ENCODE data around the gene KDM3B.
"Not testable (repeated sequence)": the region's sequence is repeated elsewhere in the genome, so short reads cannot be mapped to it uniquely, and the experiment has no call there.

KDM3B gene

DNA sequence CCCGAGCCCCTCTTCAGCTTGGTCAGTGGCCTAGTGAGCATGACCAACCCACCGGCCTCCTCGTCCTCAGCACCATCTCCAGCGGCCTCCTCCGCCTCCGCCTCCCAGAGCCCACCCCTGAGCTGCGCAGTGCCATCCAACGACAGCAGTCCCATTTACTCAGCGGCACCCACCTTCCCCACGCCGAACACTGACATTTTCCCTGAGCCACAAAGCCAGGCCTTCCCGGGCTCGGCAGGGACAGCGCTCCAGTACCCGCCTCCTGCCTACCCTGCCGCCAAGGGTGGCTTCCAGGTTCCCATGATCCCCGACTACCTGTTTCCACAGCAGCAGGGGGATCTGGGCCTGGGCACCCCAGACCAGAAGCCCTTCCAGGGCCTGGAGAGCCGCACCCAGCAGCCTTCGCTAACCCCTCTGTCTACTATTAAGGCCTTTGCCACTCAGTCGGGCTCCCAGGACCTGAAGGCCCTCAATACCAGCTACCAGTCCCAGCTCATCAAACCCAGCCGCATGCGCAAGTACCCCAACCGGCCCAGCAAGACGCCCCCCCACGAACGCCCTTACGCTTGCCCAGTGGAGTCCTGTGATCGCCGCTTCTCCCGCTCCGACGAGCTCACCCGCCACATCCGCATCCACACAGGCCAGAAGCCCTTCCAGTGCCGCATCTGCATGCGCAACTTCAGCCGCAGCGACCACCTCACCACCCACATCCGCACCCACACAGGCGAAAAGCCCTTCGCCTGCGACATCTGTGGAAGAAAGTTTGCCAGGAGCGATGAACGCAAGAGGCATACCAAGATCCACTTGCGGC lies 114.6 kb downstream of the KDM3B start:
- peak; percentile 43 to 63 for DNase-seq
- TF ChIP-seq GATA1 (IDR thresholded peaks at IDR 0.05; ENCODE audit: low read depth, low read length) = no peak
- TF ChIP-seq POLR2A (IDR thresholded peaks at IDR 0.05; ENCODE audit: low read length) = no peak

DNA sequence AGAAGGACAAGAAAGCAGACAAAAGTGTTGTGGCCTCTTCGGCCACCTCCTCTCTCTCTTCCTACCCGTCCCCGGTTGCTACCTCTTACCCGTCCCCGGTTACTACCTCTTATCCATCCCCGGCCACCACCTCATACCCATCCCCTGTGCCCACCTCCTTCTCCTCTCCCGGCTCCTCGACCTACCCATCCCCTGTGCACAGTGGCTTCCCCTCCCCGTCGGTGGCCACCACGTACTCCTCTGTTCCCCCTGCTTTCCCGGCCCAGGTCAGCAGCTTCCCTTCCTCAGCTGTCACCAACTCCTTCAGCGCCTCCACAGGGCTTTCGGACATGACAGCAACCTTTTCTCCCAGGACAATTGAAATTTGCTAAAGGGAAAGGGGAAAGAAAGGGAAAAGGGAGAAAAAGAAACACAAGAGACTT lies 115.2 kb downstream of the KDM3B start:
- peak in 1 of 2 experiments; percentile 48 for DNase-seq
- no peak for TF ChIP-seq GATA1 (IDR thresholded peaks at IDR 0.05; ENCODE audit: low read depth, low read length)
- TF ChIP-seq POLR2A (IDR thresholded peaks at IDR 0.05; ENCODE audit: low read length) = no peak

GRCh38 chr5:138468133-138468965 lies 115.9 kb downstream of the KDM3B start:
- no peak for TF ChIP-seq POLR2A (IDR thresholded peaks at IDR 0.05; ENCODE audit: low read length)
- TF ChIP-seq GATA1 (IDR thresholded peaks at IDR 0.05; ENCODE audit: low read depth, low read length) = no peak
- DNase-seq = no peak

DNA sequence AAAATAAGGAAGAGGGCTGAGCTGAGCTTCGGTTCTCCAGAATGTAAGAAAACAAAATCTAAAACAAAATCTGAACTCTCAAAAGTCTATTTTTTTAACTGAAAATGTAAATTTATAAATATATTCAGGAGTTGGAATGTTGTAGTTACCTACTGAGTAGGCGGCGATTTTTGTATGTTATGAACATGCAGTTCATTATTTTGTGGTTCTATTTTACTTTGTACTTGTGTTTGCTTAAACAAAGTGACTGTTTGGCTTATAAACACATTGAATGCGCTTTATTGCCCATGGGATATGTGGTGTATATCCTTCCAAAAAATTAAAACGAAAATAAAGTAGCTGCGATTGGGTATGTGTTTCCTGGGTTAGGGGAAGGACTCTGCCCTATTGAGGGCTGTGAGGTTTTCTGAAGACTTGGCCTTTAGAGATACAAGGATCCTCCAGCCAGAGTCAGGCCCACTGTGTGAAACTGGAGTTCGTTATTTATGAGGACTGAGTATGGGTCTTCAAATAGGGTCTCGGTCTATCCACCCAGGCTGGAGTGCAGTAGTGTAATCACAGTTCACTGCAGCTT lies 116.6 kb downstream of the KDM3B start:
- TF ChIP-seq GATA1 (IDR thresholded peaks at IDR 0.05; ENCODE audit: low read depth, low read length) (no peak), POLR2A (IDR thresholded peaks at IDR 0.05; ENCODE audit: low read length) (no peak)

DNA sequence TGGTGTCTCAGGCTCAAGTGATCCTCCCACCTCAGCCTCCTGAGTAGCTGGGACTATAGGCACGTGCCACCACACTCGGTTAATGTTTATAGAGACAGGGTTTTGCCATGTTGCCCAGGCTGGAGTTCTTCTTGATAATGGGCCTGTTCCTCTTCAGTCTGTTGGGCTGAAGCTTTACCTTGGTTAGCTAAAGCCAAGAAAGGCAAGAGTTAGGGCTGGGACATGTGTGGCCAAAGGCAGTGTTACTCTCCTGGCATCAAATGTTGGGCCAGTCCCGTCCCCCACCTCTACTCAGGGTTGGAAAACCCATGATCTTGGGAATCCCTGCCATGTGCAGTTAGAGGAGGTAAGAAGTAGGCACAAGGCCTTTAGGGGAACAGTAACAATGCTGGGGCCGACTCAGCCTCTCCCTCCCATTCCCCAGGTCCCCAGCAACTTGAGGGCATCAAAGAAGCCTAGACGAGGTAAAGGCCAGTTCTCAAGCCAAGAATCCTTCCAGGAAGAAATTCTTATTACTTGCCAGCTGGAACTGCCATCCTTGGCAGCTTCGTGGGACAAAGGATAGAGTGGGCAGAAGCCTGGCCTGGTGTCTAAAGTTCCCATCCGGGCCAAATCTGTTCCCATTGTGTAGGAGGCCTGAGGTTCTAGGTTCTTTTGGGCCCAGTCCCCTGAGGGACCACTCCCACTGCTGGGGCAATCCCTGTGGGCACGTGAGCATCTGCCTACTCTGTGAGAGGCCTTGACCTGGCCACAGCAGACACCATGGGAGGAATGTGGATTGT lies 117.2 kb downstream of the KDM3B start:
- DNase-seq = no peak
- TF ChIP-seq GATA1 (IDR thresholded peaks at IDR 0.05; ENCODE audit: low read depth, low read length) (no peak), POLR2A (IDR thresholded peaks at IDR 0.05; ENCODE audit: low read length) (peak; percentile 97)

More for the DNA sequence above, 116.6 kb downstream of the KDM3B start:
- DNase-seq = no peak

- DNase-seq = no peak
- no peak for TF ChIP-seq POLR2A (IDR thresholded peaks at IDR 0.05; ENCODE audit: low read length)
- no peak for TF ChIP-seq GATA1 (IDR thresholded peaks at IDR 0.05; ENCODE audit: low read depth, low read length)
Observed at GRCh38 chr5:138470322-138471051, 118.0 kb downstream of the KDM3B start.

DNA sequence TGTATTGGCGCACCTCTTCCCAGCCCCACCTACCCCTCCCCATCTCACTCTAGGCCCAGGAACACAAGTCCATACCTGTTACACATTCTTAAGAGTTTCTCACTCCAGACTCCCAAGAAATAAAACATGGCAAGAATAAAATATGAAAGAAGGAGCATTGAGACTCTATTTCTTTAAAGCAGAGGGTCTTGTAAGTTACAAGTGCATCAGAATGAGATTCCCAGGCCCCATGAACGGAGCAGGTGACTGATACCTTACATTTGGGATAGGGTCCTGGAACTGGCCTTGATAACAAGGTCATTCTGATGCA lies 118.5 kb downstream of the KDM3B start:
- DNase-seq = no peak
- no peak for TF ChIP-seq POLR2A (IDR thresholded peaks at IDR 0.05; ENCODE audit: low read length)
- no peak for TF ChIP-seq GATA1 (IDR thresholded peaks at IDR 0.05; ENCODE audit: low read depth, low read length)

DNA sequence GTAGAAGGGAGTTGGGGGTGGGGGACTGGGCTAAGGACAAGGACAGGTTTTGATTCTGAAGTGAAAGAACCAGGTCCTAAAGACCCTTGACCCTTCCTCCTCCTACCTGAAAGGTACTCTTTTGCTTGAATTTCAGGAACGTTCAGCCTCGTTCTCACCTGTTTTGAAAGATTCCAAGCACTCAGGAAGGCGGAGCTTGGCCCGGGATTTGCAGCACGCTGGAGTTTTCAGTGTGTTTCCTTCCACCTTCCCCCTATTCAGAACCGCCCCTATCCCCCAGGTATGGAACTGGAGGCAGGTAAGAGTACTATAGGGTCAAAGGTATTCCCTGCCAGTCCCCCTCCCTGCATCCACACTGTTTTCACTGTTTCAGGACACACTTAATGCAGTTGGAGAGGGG lies 119.9 kb downstream of the KDM3B start:
- TF ChIP-seq POLR2A (IDR thresholded peaks at IDR 0.05; ENCODE audit: low read length) = no peak
- TF ChIP-seq GATA1 (IDR thresholded peaks at IDR 0.05; ENCODE audit: low read depth, low read length) = no peak
- DNase-seq = no peak

DNA sequence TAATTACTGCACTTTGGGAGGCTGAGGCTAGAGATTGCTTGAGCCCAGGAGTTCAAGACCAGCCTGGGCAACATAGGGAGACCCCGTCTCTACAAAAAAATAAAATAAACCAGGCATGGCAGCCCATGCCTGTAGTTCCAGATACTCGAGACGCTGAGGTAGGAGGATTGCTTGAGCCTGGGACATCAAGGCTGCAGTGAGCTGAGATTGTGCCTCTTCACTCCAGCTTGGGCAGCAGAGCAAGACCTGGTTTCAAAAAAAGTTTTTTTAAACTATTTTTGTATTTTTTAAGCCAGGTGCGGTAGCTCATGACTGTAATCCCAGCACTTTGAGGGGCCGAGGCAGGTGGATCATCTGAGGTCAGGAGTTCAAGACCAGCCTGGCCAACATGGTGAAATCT lies 120.7 kb downstream of the KDM3B start:
- DNase-seq = not testable (repeated sequence)

DNA sequence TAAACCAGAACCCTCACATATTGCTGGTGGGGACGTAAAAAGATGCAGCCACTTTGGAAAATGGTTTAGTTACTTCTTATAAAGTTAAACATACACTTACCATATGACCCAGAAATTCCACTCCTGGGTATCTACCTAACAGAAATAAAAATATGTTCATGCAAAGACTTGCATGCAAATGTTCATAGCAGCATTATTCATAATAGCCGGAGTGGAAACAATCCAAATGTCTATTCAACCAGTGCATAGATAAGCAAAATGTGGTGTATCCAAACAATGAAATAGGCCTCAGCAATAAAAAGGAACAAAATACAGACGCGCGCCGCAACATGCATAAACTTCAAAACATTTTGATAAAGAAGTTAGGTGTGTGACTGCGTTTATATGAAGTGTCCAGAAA lies 124.4 kb downstream of the KDM3B start:
- DNase-seq = no peak
- TF ChIP-seq POLR2A (IDR thresholded peaks at IDR 0.05; ENCODE audit: low read length) = no peak
- no peak for TF ChIP-seq GATA1 (IDR thresholded peaks at IDR 0.05; ENCODE audit: low read depth, low read length)

GRCh38 chr5:138482638-138483037 lies 130.2 kb downstream of the KDM3B start:
- TF ChIP-seq POLR2A (IDR thresholded peaks at IDR 0.05; ENCODE audit: low read length) (no peak), GATA1 (IDR thresholded peaks at IDR 0.05; ENCODE audit: low read depth, low read length) (no peak)
- no peak for DNase-seq

Measured in erythroblast (primary cell).